ENCODE results near the gene MATCAP1.

- no peak for TF ChIP-seq CTCF (IDR thresholded peaks at IDR 0.05; ENCODE audit: low read length)
- TF ChIP-seq EZH2 (IDR thresholded peaks at IDR 0.05; ENCODE audit: borderline replicate concordance, low read length) = no peak
Measured at GRCh38 chr16:67142342-67142741, 41.4 kb downstream of the MATCAP1 start.

All from OCI-LY1 (cell line).